Lung (tissue), 12 donors: ENCODE data around the gene MELTF. TPM values are rescaled to one million over a fixed set of nuclear protein-coding genes. Genes with fewer than 3 reads are reported as not detected.

ENCODE experiments used
- ATAC-seq: fragments of 200-7000 bp; cut with Tn5 transposase; one replicate; pipeline ENCODE4 v1.9.1; 2020; ENCODE audit warnings: moderate number of reproducible peaks; ENCODE audit not compliant: insufficient read depth, low FRiP score
- DNase-seq, 3 donors: peaks; one replicate each; pipeline ENCODE4 v3.0.0-alpha.2; 2013 to 2017
- H3K27ac ChIP-seq, 2 donors: one replicate each; pipeline ENCODE4 v1.5.1; 2013; ENCODE audit warnings: mild to moderate bottlenecking in 2 of 2, moderate library complexity in 2 of 2, control low read depth in 1 of 2, inconsistent platforms in 1 of 2, low read depth in 1 of 2, low read length in 1 of 2
- H3K27me3 ChIP-seq, 3 donors: one replicate each; pipeline ENCODE4 v1.5.1; 2013; ENCODE audit warnings: low read length in 2 of 3; ENCODE audit not compliant: control insufficient read depth in 3 of 3, insufficient read depth in 3 of 3
- H3K36me3 ChIP-seq, 4 donors: one replicate each; pipeline ENCODE4 v1.5.1; 2013; ENCODE audit warnings: low read length in 4 of 4, mild to moderate bottlenecking in 1 of 4, moderate library complexity in 1 of 4; ENCODE audit not compliant: control insufficient read depth in 4 of 4, insufficient read depth in 4 of 4
- H3K4me1 ChIP-seq, 5 donors: one replicate each; pipeline ENCODE4 v1.5.1; 2013; ENCODE audit warnings: low read length in 5 of 5, mild to moderate bottlenecking in 2 of 5, moderate library complexity in 1 of 5; ENCODE audit not compliant: control insufficient read depth in 5 of 5, insufficient read depth in 5 of 5
- H3K4me3 ChIP-seq: one replicate; pipeline ENCODE4 v1.5.1; 2013; ENCODE audit warnings: mild to moderate bottlenecking, control low read depth, moderate library complexity
- H3K9ac ChIP-seq, 2 donors: one replicate each; pipeline ENCODE4 v1.5.1; 2013; ENCODE audit warnings: low read length in 2 of 2, control low read depth in 1 of 2; ENCODE audit not compliant: insufficient read depth in 1 of 2
- H3K9me3 ChIP-seq, 4 donors: one replicate each; pipeline ENCODE4 v1.5.1; 2013; ENCODE audit warnings: low read length in 3 of 4, mild to moderate bottlenecking in 1 of 4, moderate library complexity in 1 of 4; ENCODE audit not compliant: control insufficient read depth in 4 of 4, insufficient read depth in 3 of 4
- WGBS, 2 donors: extraction: QIAGEN DNeasy Blood & Tissue Kit; methylation state at CpG; one replicate each; pipeline ENCODE4 v1.1.7; 2013; 5-methylcytosine and 5-hydroxymethylcytosine counted together
- polyA plus RNA-seq, 2 donors: library from polyadenylated mRNA; stranded (reverse); fragments of 200-250 nt; gene quantifications; one replicate each; pipeline ENCODE4 v1.2.1, GENCODE V29; 2013
- total RNA-seq, 2 donors: library from RNA; depleted of rRNA in 1 of 2; stranded (reverse); fragments of >200 nt in 1 of 2; gene quantifications; one replicate each; pipeline ENCODE4 v1.2.1, GENCODE V29; 2014 to 2021
- TF ChIP-seq, protein P1 (sequence below): IDR thresholded peaks from 2 replicates; pipeline ENCODE4 v1.5.1; 2012; ENCODE audit warnings: mild to moderate bottlenecking; ENCODE audit errors: control extremely low read depth, extremely low read depth
- donor health status: control.
- donor health status: control.
- donor health status: Bipolar disorder and iron deficiency.
- donor health status: healthy.
- donor health status: DM: yes; HTN: yes; CAD: no.

Gene MELTF
- total and polyA plus RNA-seq, 4 donors = 2.6 to 10.6 (median 3.9) TPM

DNA sequence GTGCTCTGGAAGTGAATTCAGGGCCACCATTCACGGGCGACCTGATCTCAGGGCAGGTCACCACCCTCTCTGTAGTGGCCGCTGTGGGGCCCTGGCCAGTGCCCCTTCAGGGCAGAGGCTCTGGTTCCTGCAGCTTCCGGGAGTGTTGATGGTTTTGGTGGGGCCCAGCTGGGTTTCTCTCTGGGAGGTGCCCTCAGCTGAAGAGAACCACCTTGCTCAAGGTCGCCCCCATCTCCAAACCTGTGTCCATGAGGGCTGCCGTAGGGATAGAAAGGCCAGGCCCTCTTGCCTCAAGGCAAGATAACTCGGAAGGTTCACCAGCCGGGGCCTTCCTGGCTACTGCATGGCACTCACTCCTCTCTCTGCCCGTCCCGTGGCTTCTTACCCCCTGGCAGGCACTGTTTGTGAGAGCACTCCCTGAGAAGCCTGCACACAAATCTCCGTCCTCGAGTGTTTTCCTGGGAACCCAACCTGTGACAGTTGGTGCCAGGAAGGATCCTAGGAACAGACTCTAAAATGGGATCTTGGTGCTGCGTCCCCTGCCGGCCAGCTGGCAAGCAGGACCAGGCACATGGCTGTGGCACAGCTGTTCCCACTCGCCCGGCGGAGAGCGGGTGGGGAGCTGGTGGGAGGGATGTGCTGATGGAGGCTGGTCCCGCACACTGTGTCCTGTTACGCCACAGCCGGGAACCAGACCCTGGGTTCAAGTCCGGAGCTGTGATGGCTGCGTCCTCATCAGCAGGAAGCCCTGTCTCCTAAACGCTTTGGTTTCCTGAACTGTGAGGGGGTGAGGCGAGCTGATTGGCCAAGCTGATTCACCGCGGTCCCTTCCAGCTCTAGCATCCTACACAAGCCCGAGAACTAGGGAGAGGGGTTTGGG is 37.8 kb downstream of the MELTF start:
- ATAC-seq (no peak), DNase-seq (no peak)
- H3K27me3 ChIP-seq = no peaks in the 10 kb centered on the region
- H3K4me3 ChIP-seq = no peak overlapping the region
- 89 to 92% methylated on average over 28 of the region's 28 CpGs for WGBS, 2 donors
- no peak overlapping the region for H3K9ac ChIP-seq
- no peak overlapping the region for H3K27ac ChIP-seq
- H3K4me1 ChIP-seq = no peaks in the 10 kb centered on the region
- H3K9me3 ChIP-seq = no peaks in the 10 kb centered on the region
- TF ChIP-seq, protein P1, sequence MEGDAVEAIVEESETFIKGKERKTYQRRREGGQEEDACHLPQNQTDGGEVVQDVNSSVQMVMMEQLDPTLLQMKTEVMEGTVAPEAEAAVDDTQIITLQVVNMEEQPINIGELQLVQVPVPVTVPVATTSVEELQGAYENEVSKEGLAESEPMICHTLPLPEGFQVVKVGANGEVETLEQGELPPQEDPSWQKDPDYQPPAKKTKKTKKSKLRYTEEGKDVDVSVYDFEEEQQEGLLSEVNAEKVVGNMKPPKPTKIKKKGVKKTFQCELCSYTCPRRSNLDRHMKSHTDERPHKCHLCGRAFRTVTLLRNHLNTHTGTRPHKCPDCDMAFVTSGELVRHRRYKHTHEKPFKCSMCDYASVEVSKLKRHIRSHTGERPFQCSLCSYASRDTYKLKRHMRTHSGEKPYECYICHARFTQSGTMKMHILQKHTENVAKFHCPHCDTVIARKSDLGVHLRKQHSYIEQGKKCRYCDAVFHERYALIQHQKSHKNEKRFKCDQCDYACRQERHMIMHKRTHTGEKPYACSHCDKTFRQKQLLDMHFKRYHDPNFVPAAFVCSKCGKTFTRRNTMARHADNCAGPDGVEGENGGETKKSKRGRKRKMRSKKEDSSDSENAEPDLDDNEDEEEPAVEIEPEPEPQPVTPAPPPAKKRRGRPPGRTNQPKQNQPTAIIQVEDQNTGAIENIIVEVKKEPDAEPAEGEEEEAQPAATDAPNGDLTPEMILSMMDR = no peak
- H3K36me3 ChIP-seq = no peaks in the 10 kb centered on the region

DNA sequence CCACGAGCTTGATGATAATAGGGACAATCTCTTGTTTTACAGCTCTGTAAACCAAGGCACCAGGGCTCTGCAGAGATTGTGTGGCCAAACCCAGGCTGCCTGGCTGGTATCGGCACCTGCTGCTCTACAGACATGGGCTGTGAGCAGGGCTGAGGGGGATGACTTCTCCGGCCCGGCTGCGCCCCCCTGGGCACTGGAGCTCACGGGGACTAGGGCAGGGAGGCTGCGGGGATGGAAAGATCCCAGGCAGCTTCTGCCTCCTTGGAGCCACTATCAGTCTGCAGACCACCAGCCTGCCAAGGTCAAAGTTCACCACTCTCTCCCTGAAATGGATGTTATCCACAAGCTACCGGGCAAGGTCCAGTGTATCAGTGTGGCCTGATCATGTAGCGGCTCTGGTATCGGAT is 39.0 kb downstream of the MELTF start:
- Histone ChIP-seq H3K27ac (no peak overlapping the region), H3K4me3 (no peak overlapping the region), H3K9ac (no peak overlapping the region), H3K9me3 (no peaks in the 10 kb centered on the region), H3K27me3 (no peaks in the 10 kb centered on the region), H3K4me1 (no peaks in the 10 kb centered on the region), H3K36me3 (no peaks in the 10 kb centered on the region)
- DNase-seq (no peak), ATAC-seq (no peak)
- 93 to 97% methylated on average over 10 of the region's 10 CpGs for WGBS, 2 donors
- TF ChIP-seq, protein P1 = no peak

DNA sequence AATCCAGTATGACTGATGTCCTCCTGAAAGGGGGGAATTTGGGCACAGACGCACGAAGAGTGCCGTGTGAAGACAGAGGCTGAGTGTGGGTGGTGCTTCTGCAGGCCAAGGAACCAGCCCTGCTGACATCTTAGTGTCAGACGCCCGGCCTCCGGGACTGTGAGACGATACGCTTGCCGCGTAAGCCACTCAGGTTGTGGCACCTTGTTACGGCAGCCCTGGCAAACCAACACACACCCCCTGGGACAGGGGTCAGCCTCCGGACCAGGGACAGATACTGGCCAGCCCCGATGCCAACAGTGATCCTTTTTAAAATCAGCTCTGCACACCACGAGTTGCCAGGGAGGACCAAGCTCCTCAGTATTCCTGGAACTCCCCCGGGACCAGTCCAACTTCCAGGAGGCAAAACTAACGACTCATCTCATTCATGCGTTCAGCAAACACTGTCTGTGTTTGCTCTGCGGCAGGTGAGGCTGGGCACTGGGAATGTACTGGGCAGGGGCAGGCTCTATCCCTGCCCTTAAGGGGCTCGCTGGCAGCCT is 39.8 kb downstream of the MELTF start:
- Histone ChIP-seq H3K4me1 (no peaks in the 10 kb centered on the region), H3K9ac (no peak overlapping the region), H3K4me3 (no peak overlapping the region), H3K27ac (no peak overlapping the region), H3K36me3 (no peaks in the 10 kb centered on the region), H3K9me3 (no peaks in the 10 kb centered on the region), H3K27me3 (no peaks in the 10 kb centered on the region)
- TF ChIP-seq, protein P1 = no peak
- no peak for DNase-seq
- ATAC-seq = no peak
- 81 to 90% methylated on average over 19 of the region's 19 CpGs for WGBS, 2 donors
